Measurements from ENCODE around the gene JAKMIP1.
A peak's percentile ranks its signal among the peaks of the same experiment; 100 is the strongest.

Gene JAKMIP1

DNA sequence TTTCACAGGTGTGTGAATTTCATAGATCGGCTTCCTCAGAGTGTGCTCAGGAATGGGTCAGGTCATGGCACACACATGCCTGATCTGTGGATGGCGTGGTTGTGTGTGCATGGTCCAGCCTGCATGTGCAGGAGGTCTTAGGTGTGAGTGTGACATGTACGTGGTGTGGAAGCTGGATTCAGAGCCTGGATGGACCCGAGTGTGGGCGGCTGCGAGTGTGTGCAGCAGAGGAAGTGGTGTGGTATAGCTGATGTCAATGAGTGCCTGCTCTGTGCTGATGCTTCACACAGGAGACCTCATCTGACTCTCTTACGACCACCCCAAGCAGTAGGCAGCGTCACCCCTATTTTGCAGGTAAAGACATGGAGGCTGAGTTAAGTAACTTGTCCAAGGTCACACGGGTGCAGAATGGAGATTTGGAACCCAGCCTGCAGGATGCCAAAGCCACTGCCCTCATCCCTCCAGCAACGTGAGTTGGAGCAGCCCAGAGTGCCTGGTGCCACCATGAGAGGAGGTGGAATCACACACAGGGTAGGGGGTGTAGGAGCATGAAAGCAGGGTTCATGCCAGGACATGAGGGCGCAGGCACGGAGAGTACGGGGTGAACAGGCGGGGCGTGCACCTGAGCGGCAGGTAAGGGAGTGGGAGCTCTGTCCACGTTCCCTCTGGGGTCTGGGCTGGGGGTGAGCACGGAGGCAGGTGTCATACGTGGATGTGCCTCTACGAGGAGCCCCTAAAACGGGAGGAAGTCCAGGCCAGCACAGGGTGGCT is 157.9 kb downstream of the JAKMIP1 start:
- DNase-seq (ENCODE audit: low read depth, low spot score): no peak

DNA sequence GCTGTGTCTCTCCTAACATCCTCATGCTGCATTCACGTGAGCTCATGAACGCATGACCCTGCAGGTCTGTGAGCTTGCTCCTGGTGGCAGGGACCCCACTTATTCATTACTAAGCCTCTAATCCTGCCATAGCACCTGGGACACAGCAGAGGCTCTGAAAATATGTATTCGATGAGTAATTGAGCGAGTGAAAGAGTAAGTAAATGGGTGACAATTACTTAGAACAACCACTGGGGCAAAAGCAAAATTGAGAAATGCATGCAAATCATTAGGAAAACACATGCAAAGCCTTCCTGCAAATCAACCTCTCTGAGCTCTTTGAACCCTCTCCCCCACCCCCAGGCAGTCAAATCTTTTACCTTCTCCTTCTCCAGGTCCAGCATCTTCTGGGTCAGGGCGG is 158.5 kb downstream of the JAKMIP1 start:
- no peak for DNase-seq (ENCODE audit: low read depth, low spot score)

DNA sequence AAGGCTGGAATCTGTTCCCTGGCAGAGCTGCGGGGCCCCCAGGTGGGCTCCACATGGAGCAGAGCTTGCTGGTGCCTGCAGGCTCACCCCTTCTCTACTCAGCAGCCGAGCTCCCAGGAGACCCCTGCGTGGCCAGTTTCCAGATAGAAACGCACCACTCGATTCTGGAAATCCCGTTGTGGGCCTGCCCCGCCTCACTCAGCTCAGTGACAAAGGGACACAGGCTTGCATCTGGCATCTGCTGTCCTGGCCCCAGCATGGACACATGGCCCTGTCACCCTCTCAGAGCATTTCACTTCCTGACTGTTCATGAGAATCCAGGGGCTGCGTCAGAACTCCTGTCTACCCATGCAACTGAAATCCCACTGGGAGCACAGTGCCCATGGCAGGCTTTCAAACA is 161.6 kb downstream of the JAKMIP1 start:
- DNase-seq (ENCODE audit: low read depth, low spot score): no peak

DNA sequence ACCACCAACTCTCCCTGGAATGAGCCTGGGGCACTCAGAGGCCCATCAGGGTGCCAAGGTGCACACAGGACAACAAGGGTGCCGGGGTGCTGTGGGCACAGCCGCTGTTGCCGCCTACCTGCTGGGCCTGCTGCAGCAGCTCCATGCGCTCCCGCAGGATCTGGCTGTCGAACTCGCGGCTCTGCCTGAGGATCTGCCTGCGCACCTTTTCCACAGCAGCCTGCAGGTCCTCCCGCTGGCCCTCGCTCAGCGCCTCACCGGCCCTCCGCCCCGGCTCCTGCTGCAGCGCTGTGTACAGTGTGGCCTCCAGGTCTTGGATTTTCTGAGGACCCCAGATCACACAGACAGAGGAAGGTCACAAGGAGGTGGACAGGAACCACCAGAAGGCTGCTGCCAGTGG is 164.6 kb downstream of the JAKMIP1 start:
- DNase-seq (ENCODE audit: low read depth, low spot score): no peak

DNA sequence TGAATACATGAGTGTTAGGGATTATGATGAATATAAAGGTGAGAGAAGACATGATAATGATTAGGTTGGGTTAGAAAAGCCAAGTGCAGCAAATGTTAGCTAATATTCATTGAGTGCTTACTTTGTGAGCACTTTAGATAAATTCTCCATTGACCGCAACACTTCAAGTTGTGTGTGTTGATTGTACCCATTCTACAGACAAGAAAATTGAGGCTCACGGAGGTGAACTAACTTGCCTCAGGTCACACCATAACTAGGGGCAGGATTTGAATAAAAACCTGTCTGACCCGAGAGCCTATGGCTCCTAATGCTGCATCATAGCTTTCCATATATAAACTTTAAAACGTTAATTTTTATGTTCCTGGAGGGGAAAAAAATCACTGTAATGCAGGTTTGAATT is 167.0 kb downstream of the JAKMIP1 start:
- DNase-seq (ENCODE audit: low read depth, low spot score): no peak

DNA sequence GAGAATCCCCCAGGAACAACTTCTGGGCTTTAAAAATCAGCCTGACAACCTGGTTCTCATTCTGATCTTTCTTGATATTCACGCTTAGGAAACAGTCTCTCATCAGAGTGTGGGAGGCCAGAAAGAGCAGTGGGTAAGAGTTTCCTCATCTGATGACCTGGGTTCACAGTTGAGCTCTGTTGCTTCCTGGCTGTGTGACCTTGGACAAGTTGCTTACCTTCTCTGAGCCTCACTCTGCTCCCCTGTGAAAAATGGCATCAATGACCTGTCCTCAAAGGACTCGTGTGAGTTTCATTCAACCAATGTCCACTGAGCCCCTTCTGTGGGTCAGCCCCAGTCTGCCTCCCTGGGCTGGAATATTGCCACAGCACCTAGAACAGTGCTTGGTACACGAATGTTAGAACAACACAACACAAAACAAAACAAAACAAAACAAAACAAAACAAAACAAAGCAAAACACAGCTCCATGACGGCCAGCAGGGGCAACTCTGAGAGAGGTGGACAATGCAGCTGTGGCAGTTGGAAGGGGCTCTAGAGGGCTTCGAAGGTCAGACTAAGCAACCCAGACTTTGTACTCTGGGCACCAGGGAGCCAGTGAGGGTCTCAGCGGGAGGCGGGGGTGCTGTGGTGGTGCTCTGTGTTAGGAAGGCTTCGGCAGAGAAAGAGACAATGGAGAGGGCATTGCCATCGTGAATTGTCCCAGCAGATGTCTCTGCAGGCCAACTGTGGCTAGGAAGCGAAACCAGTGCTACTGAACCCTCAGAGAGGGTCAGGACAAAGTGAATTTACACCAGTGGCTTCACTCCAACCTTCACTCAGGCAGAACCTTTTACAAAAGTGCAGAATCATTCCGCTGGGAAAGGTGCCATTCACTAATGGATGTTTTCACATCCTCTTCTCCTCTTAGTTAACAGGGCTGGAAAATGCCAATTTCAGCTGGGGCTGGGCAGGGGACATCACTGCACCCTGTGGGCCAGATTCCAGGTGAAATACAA is 167.8 kb downstream of the JAKMIP1 start:
- DNase-seq (ENCODE audit: low read depth, low spot score): no peak

DNA sequence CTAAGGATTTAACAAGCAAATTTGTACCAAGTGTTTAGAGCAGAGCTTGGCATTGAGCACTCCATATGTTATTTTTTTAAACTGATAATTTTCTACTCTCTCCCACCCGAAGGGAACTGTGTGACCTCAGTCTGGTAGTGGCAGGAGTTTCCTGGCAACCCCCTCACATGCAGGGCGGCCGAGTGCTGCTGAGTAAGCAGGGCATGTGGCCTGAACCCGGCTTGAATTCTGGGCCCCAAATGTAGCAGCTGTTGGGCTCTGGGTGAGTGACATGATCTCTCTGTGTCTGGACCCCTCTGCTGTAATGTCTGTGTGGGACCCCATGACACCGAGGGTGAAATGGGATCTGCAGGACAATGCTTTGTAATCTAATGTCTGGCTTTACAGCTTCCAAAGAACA is 168.5 kb downstream of the JAKMIP1 start:
- no peak for DNase-seq (ENCODE audit: low read depth, low spot score)

DNA sequence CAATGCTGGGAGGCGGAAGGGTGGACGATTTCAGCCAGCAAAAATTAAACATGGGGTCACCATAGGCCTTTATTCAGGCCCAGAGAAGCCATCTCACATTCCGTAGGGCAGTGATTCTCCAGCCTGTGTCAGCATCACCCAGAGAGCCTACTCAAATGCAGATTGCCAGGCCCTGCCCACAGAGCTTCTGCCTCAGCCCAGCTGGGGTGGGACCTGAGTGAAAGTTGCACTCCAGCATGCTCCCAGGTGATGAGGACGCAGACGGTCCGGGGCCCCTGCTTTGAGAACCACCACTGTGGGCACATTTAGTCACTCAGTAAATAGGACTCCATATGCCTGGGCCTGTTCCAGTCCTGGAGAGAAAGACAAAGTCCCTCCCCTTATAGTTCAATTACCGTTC is 169.7 kb downstream of the JAKMIP1 start:
- no peak for DNase-seq (ENCODE audit: low read depth, low spot score)

DNA sequence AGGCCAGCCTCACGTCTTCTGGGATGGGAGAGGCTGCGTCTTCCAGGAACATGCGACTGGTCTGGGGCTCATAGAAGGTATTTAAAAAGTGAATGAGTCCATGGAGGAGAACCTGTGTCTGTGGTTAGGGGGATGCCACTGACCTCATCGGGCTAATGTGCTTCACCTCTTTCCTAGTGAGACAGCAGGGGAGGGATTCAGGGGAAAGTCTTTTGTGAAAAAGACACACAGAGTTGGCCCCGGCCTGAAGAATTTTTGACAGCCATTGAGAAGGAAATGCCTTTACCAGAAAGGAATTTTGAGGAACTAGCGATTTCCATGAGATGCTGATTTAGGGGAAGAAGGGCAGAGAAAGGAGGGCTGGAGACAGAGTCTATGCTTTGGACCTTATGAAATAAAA is 171.1 kb downstream of the JAKMIP1 start:
- DNase-seq (ENCODE audit: low read depth, low spot score): no peak

DNA sequence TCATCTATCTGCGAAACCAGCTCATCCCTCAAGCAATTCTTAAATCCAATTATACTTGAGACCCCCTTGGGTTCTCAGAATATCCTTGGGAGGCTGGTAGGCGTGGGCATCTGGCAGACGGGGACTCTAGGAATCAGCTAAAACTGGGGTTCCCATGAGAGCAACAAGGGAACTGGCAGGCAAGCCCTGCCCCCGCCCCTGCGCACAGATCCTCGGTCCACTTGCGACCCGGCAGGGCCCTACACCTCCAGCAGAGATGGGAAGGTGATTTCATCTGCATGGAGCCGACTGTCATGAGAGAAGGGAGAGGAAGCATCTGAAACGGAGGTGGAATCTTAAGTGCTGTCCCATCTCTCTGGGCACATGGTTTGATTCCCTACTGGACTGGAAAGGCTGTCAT is 172.2 kb downstream of the JAKMIP1 start:
- DNase-seq (ENCODE audit: low read depth, low spot score): no peak

DNA sequence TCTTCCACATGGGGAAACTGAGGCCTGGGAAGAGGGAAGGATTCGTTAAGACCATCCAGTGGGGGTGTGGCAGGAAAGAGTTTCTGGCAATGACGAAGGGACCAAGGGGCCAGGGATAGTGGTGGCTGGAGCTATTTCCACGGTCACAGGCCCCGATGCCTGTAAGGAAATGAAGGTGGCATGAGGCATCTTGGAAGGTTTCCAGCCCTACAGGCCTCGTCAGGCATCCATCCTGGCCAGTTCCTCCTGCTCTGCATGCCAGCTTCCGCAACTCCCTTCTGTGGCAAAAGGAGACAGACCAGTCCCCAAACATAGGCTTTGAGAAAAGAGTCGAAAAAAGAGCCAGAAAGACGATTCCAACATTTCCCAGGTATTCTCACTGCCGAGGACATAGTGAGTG is 173.0 kb downstream of the JAKMIP1 start:
- DNase-seq (ENCODE audit: low read depth, low spot score): no peak

DNA sequence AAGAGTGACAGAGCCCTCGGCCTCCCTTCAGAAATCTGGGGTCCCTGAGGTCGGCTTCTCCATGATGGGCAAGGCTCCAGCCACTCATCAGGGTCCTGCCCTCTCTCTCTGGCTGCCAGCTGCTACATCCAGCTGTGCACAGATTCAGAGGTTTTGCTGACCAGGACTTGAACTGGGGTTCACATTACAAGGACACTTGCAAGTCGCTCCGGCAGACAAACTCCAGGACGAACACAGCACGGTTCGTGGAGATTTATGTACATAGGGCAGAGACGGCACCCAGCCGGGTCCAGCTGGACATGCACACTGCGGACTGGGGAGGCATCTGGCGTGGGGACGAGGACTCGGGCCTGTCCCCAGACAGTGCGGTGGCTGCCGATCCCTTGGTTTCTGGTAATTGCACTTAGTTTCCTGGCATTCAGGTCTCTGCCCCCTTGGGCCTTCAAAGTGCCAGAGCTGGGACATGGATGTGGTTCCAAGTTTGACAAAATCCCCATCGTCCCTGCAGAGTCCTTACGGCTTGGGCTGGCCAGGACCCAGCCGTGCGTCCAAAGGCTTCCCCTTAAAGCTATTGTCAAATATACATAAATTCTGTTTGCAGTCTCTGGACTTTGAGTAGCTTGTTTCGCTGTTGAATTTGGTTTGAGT is 175.9 kb downstream of the JAKMIP1 start:
- DNase-seq (ENCODE audit: low read depth, low spot score): no peak

DNA sequence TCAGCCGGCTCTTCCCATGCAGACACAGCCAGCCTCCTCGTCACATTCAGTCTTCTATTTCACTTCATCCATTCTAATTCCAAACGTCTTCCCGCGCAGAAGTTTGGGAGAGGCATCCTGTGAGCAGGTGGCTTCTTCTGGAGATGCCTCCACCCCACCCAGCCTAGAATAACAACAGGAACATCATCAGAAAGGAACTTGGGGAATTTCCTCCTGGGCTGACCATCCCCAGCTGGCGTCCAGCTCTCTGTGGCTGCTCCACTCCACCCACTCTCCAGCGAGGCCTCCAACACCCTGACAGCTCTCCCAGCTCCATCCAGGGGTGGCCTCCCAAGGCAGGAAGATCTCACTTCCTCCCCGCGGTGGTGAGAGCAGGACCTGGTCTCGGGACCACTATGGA is 176.6 kb downstream of the JAKMIP1 start:
- DNase-seq (ENCODE audit: low read depth, low spot score): no peak

DNA sequence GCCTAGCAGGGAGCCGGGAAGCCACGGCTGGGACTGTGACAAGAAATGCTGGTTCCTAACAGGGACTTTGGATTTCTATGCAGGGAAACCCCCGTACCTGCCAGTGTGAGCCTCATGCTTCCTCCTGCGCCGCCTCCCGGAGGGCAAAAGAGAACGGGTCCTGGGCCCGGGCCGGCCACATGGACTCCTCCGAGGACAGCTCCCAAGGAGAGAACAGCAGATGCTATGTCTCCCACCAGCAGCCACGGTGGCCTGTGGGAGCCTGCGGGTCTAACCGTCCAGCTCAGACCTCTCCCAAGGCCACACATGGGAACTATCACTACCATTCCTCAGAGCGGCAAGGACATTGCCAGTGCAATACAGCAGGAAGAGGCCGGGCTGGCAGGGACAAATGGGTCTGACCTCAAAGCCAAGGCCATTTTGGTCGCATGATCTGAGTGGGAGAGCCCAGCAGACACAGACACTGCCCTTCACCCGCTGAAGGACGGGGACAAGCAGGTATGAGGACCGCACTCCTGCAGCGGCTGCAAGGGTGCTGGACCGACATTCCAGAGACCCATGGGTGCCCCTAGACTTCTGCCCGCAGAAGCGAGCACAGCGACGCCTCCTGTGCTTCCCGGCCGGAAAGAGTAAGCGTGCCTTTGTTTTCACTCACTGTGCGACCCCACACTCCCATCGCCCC is 177.6 kb downstream of the JAKMIP1 start:
- no peak for DNase-seq (ENCODE audit: low read depth, low spot score)

DNA sequence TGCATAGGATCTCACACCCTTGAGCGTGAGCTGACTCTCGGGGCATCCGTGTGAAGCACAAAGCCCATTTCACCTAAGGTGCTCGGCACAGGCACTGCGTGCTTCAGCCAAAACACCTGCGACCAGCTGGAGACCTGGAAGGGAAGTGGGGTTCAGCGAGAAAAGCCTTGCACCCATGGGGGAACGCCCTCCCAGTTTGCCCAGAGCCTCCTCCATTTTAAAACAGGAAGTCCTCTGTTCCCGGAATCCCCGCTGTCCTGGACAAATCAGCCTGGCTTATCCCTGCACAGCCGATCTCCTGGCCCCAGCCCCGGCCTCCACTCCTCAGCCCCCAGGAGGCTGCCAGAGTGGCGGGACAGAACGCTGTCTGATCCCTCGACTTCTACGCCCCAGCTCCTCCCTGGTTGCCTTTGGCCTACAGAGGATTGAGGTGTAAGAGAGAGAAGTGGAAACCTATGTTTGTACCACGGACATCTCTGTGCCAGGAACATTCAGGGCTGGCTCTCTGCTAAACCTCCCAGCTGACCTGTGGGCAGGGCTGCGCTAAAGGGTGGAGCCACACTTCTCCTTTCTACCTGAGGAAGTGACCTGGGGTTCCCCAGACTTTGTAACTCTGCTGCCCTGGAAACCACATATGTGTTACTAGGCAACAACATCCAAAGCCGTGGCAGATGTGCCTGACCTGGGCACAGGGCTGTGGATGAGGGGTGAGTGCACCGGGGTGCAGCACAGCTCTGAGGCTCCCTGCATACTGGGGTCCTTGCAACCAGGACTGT is 178.3 kb downstream of the JAKMIP1 start:
- no peak for DNase-seq (ENCODE audit: low read depth, low spot score)

DNA sequence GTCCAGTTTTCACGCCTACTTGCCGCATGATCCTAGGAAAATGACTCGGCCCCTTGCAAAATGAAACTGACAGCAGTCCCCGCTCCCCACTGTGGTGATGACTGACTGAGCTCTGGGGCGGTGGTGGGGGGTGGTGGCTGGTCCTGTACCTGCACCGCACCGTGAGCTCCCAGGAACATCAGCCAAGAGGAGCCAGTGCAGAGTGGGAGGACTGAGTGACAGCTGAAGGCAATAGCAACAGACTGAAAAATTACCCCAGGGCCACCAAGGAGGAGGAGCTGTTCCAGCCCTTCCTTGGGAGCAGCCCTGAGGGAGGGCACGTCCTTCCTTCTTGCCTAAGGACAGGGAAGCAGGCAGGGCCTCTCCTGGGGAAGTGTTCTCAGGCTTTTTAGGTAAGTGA is 179.7 kb downstream of the JAKMIP1 start:
- DNase-seq (ENCODE audit: low read depth, low spot score): no peak

DNA sequence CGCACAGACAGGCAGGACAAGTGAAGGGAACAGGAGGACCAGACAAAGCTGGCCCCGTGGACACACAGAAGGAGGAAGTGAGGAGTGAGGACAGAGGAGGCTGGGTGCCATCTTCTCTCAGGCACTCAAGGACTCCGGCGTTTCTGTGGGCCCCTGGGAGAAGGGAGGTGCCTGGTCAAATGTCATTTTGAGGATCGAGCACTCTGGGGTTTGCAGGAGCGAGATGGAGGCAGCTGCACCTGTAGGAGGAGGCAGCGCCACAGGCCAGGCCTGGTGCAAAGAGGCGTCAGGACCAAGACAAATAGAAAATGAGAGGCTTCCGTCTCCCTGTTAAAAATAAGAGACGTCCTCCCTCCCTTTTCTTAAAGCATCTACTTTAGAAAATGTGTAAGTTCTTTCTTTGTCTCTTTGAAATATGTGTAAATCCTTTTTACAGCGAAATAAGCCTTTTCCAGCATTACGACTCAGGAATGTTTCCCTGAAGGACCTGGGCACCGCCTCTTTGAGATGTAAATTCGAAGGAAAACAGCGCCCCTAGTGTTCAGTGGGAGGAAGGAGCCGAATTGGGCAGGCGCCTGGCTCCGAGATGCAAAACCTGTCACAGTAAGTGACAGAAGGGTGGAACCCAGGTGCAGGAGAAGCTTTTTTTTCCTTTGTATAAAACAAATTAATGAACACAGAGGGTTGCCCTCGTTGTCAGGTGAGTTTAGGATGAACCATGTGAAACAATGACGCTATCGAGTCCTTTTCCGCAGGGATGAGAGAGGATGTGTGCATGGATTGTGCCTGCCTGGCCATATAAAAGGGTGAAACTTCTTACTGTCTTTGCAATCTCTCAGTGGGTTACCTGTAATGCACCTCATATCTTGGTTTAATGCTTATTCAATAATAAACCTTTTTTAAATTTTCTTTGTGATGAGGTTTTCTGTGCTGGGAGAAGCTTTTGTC is 180.8 kb downstream of the JAKMIP1 start:
- peak; percentile 6 for DNase-seq (ENCODE audit: low read depth, low spot score)

DNA sequence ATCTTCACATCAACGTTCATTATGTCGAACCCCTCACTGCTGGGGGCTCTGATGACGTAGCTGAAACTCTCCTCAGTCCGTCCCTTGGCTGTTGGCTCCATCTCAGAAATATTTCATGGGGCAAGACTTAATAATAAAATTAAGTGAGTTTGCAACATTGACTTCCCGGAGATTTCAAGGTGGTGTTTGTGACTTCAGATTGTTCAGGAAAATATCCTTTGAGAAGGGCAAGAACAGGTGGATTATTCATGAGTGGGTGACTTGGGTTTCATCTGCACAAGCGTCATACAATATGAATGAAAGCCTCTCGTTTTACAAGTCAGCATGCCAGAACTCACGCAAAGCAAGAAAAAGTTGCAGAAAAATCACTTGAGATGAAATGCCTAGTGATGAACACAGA is 182.0 kb downstream of the JAKMIP1 start, which contains the start of gene C4orf50:
TSS of gene C4orf50 (minus strand) at position 101 of the 400 bp plus-strand sequence.
- DNase-seq (ENCODE audit: low read depth, low spot score): no peak

DNA sequence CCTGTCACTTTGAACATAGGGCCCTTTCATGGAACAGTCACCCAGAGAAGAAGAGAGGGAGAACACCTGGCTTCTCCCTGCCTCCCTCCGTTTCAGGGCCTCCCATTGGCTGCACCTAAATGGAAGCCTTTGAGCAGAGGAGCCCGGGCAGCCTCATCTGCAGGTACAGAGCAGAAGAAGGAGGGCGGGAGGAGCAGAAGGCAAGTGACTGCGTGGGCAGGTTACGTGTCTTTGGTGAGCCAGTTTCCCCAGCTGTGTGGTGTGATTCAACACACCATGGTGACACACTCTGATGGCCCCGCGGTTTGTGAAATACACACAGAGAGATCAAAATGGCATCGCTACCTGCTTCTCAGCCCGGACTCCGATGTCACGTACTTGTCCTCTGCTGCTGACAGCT is 182.5 kb downstream of the JAKMIP1 start:
- DNase-seq (ENCODE audit: low read depth, low spot score): no peak

DNA sequence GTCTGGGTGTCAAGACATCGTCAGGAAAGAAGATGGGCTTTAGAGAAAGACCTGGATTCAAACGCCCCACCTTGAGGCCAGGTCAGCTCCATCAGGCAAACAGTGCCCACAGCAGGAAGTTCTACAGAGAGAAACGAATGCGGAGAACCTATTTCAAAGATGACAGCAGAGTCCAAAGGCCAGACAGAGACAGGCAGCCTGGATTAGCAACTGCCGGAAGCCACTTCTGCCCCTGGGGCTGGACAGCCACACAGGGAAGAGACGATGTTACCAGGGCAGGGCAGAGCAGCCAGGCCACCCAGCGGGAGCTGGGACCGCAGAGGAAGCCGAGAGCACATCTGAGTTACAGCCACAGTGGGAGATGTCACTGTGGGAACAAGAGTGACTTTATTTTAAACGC is 183.3 kb downstream of the JAKMIP1 start:
- no peak for DNase-seq (ENCODE audit: low read depth, low spot score)

Measured in activated CD4-positive, CD25-positive, alpha-beta regulatory T cell treated with anti-CD3 and anti-CD28 coated beads, Interleukin-2, amount 50 U/mL, for 16 hours (primary cell).